HepG2 (cell line): Measurements from ENCODE around the gene ISG20L2. TPM values are rescaled to one million over a fixed set of nuclear protein-coding genes. Genes with fewer than 3 reads are reported as not detected.
A peak's percentile ranks its signal among the peaks of the same experiment; 100 is the strongest.

Experiments used
- ATAC-seq: fragments of 200-7000 bp; cut with Tn5 transposase; 3 replicates; pipeline ENCODE4 v1.9.1; 2020; ENCODE audit warnings: mild to moderate bottlenecking, moderate library complexity
- BruUV-seq: library from RNA; stranded (reverse); fragments of 400-500 nt; replicated peaks from 2 replicates; lab custom pipeline; 2021; lab: Mats Ljungman, UMichigan
- CTCF ChIA-PET: fragments of 300-600 bp; formaldehyde crosslinking; extraction: SDS; loops from one replicate; lab custom pipeline; 2021; ENCODE audit warnings: low total read pairs, inconsistent platforms, low intra/inter-chr PET ratio; lab: Yijun Ruan, JAX
- POLR2A ChIA-PET: fragments of 350-600 bp; sonication (Branson Sonifier 250); formaldehyde crosslinking; loops from one replicate; lab custom pipeline; 2020; ENCODE audit warnings: antibody characterized with exemption, inconsistent platforms; lab: Yijun Ruan, JAX
- DNase-seq: peaks from one replicate; pipeline ENCODE4 v3.0.0-alpha.2; 2015; ENCODE audit warnings: low spot score
- FAIRE-seq: peaks from 3 replicates; lab custom pipeline; 2011; peaks lifted over from hg19 to GRCh38; lab: Jason Lieb, UNC
- H2AFZ ChIP-seq: one replicate; pipeline ENCODE4 v1.6.1; 2011; ENCODE audit warnings: low read length, inconsistent platforms
- H3K27ac ChIP-seq: fragments of 300-600 bp; 3 replicates; pipeline ENCODE4 v1.8.0; 2011; ENCODE audit warnings: mixed run types, mild to moderate bottlenecking, mixed read lengths, low read length, inconsistent platforms; ENCODE audit not compliant: insufficient read depth; ENCODE audit errors: extremely low read length
- H3K27me3 ChIP-seq, 2 experiments: fragments of 200-600 bp in 1 of 2; 2 replicates in 1 of 2; 3 replicates in 1 of 2; pipeline versions ENCODE4 v1.6.0 to v1.8.0; 2011; ENCODE audit warnings: low read length in 2 of 2, mild to moderate bottlenecking in 2 of 2, moderate library complexity in 2 of 2, inconsistent platforms in 1 of 2; ENCODE audit not compliant: insufficient read depth in 2 of 2, control insufficient read depth in 1 of 2
- H3K36me3 ChIP-seq, 2 experiments: fragments of 200-600 bp in 1 of 2; replicated peaks in 1 of 2; 2 replicates in 1 of 2; 3 replicates in 1 of 2; pipeline versions ENCODE4 v1.5.1 to v1.8.0; 2011; ENCODE audit warnings: low read length in 2 of 2, inconsistent platforms in 1 of 2; ENCODE audit not compliant: insufficient read depth in 2 of 2, control insufficient read depth in 1 of 2
- H3K4me1 ChIP-seq: 2 replicates; pipeline ENCODE4 v1.5.1; 2012; ENCODE audit warnings: low read length, inconsistent platforms; ENCODE audit not compliant: insufficient read depth
- H3K4me2 ChIP-seq: 2 replicates; pipeline ENCODE4 v1.6.0; 2011; ENCODE audit warnings: low read depth, low read length, inconsistent platforms
- H3K4me3 ChIP-seq, 3 experiments: fragments of 200-600 bp in 1 of 3; sonication (generic), shearing (Covaris generic) in 1 of 3; replicated peaks in 1 of 3; 2 replicates each; pipeline ENCODE4 v1.5.1; 2011 to 2016; ENCODE audit warnings: low read length in 3 of 3, inconsistent platforms in 2 of 3, low read depth in 2 of 3, mild to moderate bottlenecking in 2 of 3, control low read depth in 1 of 3, mixed read lengths in 1 of 3; ENCODE audit not compliant: insufficient read depth in 1 of 3
- H3K79me2 ChIP-seq: one replicate; pipeline ENCODE4 v1.6.1; 2011; ENCODE audit warnings: low read length, inconsistent platforms; ENCODE audit not compliant: insufficient read depth
- H3K9ac ChIP-seq: 2 replicates; pipeline ENCODE4 v1.6.0; 2011; ENCODE audit warnings: mild to moderate bottlenecking, low read depth, low read length, inconsistent platforms; ENCODE audit not compliant: insufficient read depth
- H3K9me3 ChIP-seq: 2 replicates; pipeline ENCODE4 v1.5.1; 2012; ENCODE audit warnings: mild to moderate bottlenecking, low read length
- H4K20me1 ChIP-seq: 2 replicates; pipeline ENCODE4 v1.6.0; 2011; ENCODE audit warnings: inconsistent platforms, mild to moderate bottlenecking, low read length, moderate library complexity; ENCODE audit not compliant: insufficient read depth
- ARID4A ChIP-seq: sonication (generic); formaldehyde crosslinking; IDR thresholded peaks from 2 replicates; pipeline ENCODE4 v1.5.0; 2020; ENCODE audit warnings: mild to moderate bottlenecking, missing genetic modification reagents, borderline replicate concordance
- ARNTL ChIP-seq: sonication (generic); formaldehyde crosslinking; IDR thresholded peaks from 2 replicates; pipeline ENCODE4 v1.4.0; 2020; ENCODE audit warnings: mild to moderate bottlenecking, missing genetic modification reagents
- E2F2 ChIP-seq: sonication (generic); formaldehyde crosslinking; IDR thresholded peaks from 2 replicates; pipeline ENCODE4 v1.4.0; 2020; ENCODE audit warnings: missing genetic modification reagents, borderline replicate concordance
- KDM5A ChIP-seq: fragments of 200-600 bp; sonication (generic); IDR thresholded peaks from 2 replicates; pipeline ENCODE4 v1.7.0; 2018; ENCODE audit warnings: antibody characterized with exemption, mild to moderate bottlenecking, low read length, borderline replicate concordance
- MXD4 ChIP-seq: IDR thresholded peaks from 2 replicates; pipeline ENCODE4 v1.6.1; 2016; ENCODE audit warnings: mild to moderate bottlenecking, missing biosample characterization, missing genetic modification reagents
- PHF8 ChIP-seq: sonication (generic); formaldehyde crosslinking; IDR thresholded peaks from 2 replicates; pipeline ENCODE4 v1.5.0; 2020; ENCODE audit warnings: missing genetic modification reagents
- PPARG ChIP-seq: conservative IDR thresholded peaks from 2 replicates; pipeline ENCODE4 v1.6.1; 2016; ENCODE audit warnings: missing biosample characterization, missing genetic modification reagents
- ZBTB44 ChIP-seq: sonication (generic); formaldehyde crosslinking; IDR thresholded peaks from 2 replicates; pipeline ENCODE4 v1.4.0; 2020; ENCODE audit warnings: missing genetic modification reagents
- ZFP90 ChIP-seq: sonication (generic); formaldehyde crosslinking; IDR thresholded peaks from 2 replicates; pipeline ENCODE4 v1.8.0; 2022; ENCODE audit warnings: missing genetic modification reagents, mild to moderate bottlenecking, inconsistent platforms, borderline replicate concordance
- ZNF224 ChIP-seq: sonication (generic); formaldehyde crosslinking; IDR thresholded peaks from 2 replicates; pipeline ENCODE4 v1.5.0; 2020; ENCODE audit warnings: mild to moderate bottlenecking, missing genetic modification reagents
- ZNF33A ChIP-seq: sonication (generic); formaldehyde crosslinking; IDR thresholded peaks from 2 replicates; pipeline ENCODE4 v1.5.1; 2020; ENCODE audit warnings: missing genetic modification reagents, mild to moderate bottlenecking, moderate library complexity, borderline replicate concordance
- ZNF614 ChIP-seq: IDR thresholded peaks from 2 replicates; pipeline ENCODE4 v1.6.1; 2018; ENCODE audit warnings: missing biosample characterization, missing genetic modification reagents, inconsistent platforms, borderline replicate concordance
- ZNF775 ChIP-seq: sonication (generic); formaldehyde crosslinking; IDR thresholded peaks from 2 replicates; pipeline ENCODE4 v1.4.0; 2020; ENCODE audit warnings: missing genetic modification reagents, mild to moderate bottlenecking, moderate library complexity, borderline replicate concordance
- ZSCAN21 ChIP-seq: sonication (generic); formaldehyde crosslinking; IDR thresholded peaks from 2 replicates; pipeline ENCODE4 v1.8.0; 2022; ENCODE audit warnings: mild to moderate bottlenecking, missing genetic modification reagents, moderate library complexity, borderline replicate concordance
- WGBS: methylation state at CpG from one replicate; pipeline ENCODE4 v1.1.6; 2017; ENCODE audit warnings: low lambda C conversion rate; 5-methylcytosine and 5-hydroxymethylcytosine counted together
- in situ Hi-C: cut with HindIII; loops from 2 replicates; pipeline ENCODE4 v1.10.0; 2017; ENCODE audit warnings: low pct_unique_long_range_greater_than_20kb; ENCODE audit not compliant: extremely low pct_ligation_motif_present
- intact Hi-C: fragments of 100-400 bp; cut with micrococcal nuclease; formaldehyde crosslinking; loops from one replicate; pipeline ENCODE4 v1.10.0; 2022; ENCODE audit not compliant: unreplicated experiment
- polyA plus RNA-seq, 8 experiments: library from polyadenylated mRNA; depleted of rRNA in 3 of 8; stranded (reverse) in 7 of 8; unstranded in 1 of 8; fragments of >200 nt; fragmentation: Illumina TruSeq in 4 of 8; extraction: Trizol in 4 of 8; gene quantifications; 2 replicates each; pipeline versions ENCODE4 v1.2.1 to v1.2.3, GENCODE V29; 2011 to 2016; ENCODE audit warnings: low read depth in 4 of 8, missing spikeins in 1 of 8, mixed read lengths in 1 of 8; ENCODE audit not compliant: insufficient read depth in 1 of 8
- total RNA-seq, 5 experiments: library from RNA; depleted of rRNA; stranded (reverse); fragments of >200 nt; fragmentation: Illumina TruSeq; extraction: Trizol; gene quantifications; 2 replicates each; pipeline ENCODE4 v1.2.3, GENCODE V29; 2016; ENCODE audit warnings: low read depth in 1 of 5

ISG20L2 gene
- total and polyA plus RNA-seq, 2 of the 13 experiments (the other 11 are each of a cell fraction or from before 2014, with no cell fraction given), result 19.8 to 21.3 TPM

GRCh38 chr1:156767879-156768604 is 39.5 kb upstream of the ISG20L2 start:
- 0% methylated on average over 16 of the region's 31 CpGs for WGBS
- Histone ChIP-seq H2AFZ (no peak overlapping the region), H4K20me1 (peaks cover 5% of the 10 kb centered on the region; the same call in 1 of the 2 replicates), H3K79me2 (peaks cover 59% of the 10 kb centered on the region), H3K4me3 (peak overlapping the region; percentile 85 to 100 (median 92)), H3K27me3 (no peaks in the 10 kb centered on the region; a peak in 1 of 5 replicates), H3K36me3 (peaks cover 3 to 25% of the 10 kb centered on the region in 2 experiments; a peak in 1 of 5 replicates), H3K9me3 (no peaks in the 10 kb centered on the region), H3K9ac (peak overlapping the region; percentile 96), H3K27ac (peak overlapping the region; percentile 84), H3K4me1 (peaks cover 57% of the 10 kb centered on the region), H3K4me2 (peak overlapping the region; percentile 85)
- FAIRE-seq (no peak), ATAC-seq (peak; percentile 16), DNase-seq (no peak)
- ChIA-PET CTCF (no interaction called here), POLR2A (interaction anchor here (0.8 to 6.5 kb wide), 18 partner anchors 8 to 107 kb away, joined by 3 to 125 read pairs (median 4); partner anchors contain the start of genes HDGF, ISG20L2, METTL25B and MRPL24)
- TSS peak; percentile 71 for BruUV-seq
- intact Hi-C loops, result loop anchor here (1.0 kb wide), 3 partner anchors 17 to 42 kb away; partner anchors contain the start of genes HDGF and MRPL24
- in situ Hi-C loops, result loop anchor here (5.0 kb wide), 1 partner anchor 41 kb away; the partner anchor contains the start of genes ISG20L2 and METTL25B
- 0 out of 2 replicates have a peak, but pooled peaks have one; percentile 4 for TF ChIP-seq ZNF614 (CRISPR knock-in tag)
- TF ChIP-seq ZBTB44 (CRISPR knock-in tag), result no peak
- no peak for TF ChIP-seq ZNF775 (CRISPR knock-in tag)
- 0 out of 2 replicates have a peak, but pooled peaks have one; percentile 48 for TF ChIP-seq ZNF33A
- TF ChIP-seq KDM5A, result peak; percentile 35
- no peak for TF ChIP-seq E2F2 (CRISPR knock-in tag)
- TF ChIP-seq ZNF224 (CRISPR knock-in tag), result no peak
- TF ChIP-seq ZSCAN21, result no peak
- no peak for TF ChIP-seq ZFP90 (CRISPR knock-in tag)
- no peak for TF ChIP-seq ARNTL (CRISPR knock-in tag)
- peak; percentile 14; the same call in 1 of the 2 replicates for TF ChIP-seq PHF8 (CRISPR knock-in tag)
- no peak for TF ChIP-seq PPARG (CRISPR knock-in tag)
- peak; percentile 5 for TF ChIP-seq ARID4A
- TF ChIP-seq MXD4 (CRISPR knock-in tag), result 0 out of 2 replicates have a peak, but pooled peaks have one; percentile 4
